HEK293T (cell line): ENCODE data around the gene RASD1.

Experiments
- ARNT ChIP-seq: fragments of 450-650 bp; IDR thresholded peaks from 2 replicates; pipeline ENCODE4 v1.6.1; 2017; ENCODE audit warnings: mild to moderate bottlenecking
- BHLHE40 ChIP-seq: fragments of 450-650 bp; IDR thresholded peaks from 2 replicates; pipeline ENCODE4 v1.6.1; 2016; ENCODE audit warnings: mild to moderate bottlenecking, moderate library complexity, borderline replicate concordance
- ELF4 ChIP-seq: fragments of 450-650 bp; IDR thresholded peaks from 2 replicates; pipeline ENCODE4 v1.6.1; 2017; ENCODE audit warnings: antibody characterized with exemption
- FOXM1 ChIP-seq: fragments of 450-650 bp; IDR thresholded peaks from 2 replicates; pipeline ENCODE4 v1.6.1; 2017; ENCODE audit warnings: mild to moderate bottlenecking, borderline replicate concordance
- HDGF ChIP-seq: fragments of 450-650 bp; IDR thresholded peaks from 2 replicates; pipeline ENCODE4 v1.6.1; 2017; ENCODE audit warnings: antibody characterized with exemption, borderline replicate concordance
- L3MBTL2 ChIP-seq: fragments of 450-650 bp; conservative IDR thresholded peaks from 2 replicates; pipeline ENCODE4 v1.6.1; 2016; ENCODE audit warnings: mild to moderate bottlenecking
- NFRKB ChIP-seq: fragments of 450-650 bp; IDR thresholded peaks from 2 replicates; pipeline ENCODE4 v1.6.1; 2016; ENCODE audit warnings: mild to moderate bottlenecking, moderate library complexity
- SP1 ChIP-seq: fragments of 450-650 bp; IDR thresholded peaks from 2 replicates; pipeline ENCODE4 v1.6.1; 2017
- SUZ12 ChIP-seq: fragments of 450-650 bp; IDR thresholded peaks from 2 replicates; pipeline ENCODE4 v1.6.1; 2016; ENCODE audit warnings: mild to moderate bottlenecking
- TARDBP ChIP-seq: fragments of 450-650 bp; IDR thresholded peaks from 2 replicates; pipeline ENCODE4 v1.6.1; 2016

DNA sequence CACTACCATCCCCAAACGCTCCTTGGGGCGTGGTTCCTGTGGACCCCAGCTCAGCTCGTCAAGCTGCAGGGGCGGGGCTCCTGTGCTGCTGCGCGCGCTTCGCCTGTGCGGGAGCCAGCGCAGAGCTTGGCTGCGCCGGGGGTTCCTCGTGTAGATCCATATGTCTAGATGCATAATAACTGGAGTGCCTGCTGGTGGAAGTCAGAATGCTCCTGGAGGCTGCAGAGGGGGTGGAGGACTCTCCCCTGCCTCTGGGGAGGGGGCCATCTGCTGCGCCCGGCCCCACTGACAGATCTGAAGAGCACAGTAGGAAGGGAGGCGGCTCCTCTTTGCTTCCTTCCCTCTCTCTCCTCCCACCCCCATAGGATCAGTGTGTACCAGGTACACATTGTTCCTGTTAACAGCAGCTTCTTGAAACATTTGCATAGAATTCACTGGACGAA, 4.6 kb downstream of the RASD1 start:
- TF ChIP-seq SP1: no peak
- no peak for TF ChIP-seq SUZ12
- TF ChIP-seq L3MBTL2: no peak
- TF ChIP-seq FOXM1: no peak
- TF ChIP-seq ELF4: no peak
- TF ChIP-seq BHLHE40: no peak
- TF ChIP-seq ARNT: no peak
- TF ChIP-seq NFRKB: no peak
- no peak for TF ChIP-seq TARDBP
- TF ChIP-seq HDGF: no peak
